ENCODE data around the gene APOB.

The APOB gene

DNA sequence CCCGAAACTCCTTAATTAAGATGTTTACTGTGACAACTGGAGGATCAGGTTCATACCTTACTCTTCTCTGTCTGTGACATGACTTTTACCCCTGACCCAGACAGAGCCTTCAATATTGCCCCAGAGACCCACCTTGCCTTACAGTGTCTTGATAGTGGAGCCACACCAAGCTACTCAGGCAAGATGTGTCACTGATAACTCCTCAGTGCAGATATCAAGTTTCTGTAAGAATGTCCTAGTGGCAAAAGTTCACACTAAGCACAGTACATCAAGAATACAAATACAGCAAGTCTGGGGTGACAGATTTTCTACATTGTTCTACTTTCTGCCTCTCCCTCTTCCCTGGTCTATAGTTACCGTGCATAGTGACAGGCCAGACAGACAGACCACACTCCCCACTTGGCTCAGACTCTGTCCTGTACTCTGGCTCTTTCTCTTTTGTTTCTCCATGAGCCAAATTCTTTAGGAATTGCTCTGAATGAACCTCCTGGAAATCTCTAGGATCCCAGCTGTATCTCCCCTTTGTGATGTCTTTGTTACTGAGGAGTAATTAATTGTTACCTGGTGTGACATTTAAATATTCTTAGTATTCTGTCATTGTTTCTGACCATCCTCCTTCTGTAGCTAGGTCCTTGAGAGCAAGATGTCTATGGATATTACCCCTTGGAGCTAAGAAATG lies 24.1 kb upstream of the APOB start:
- no peak overlapping the region for H3K27ac ChIP-seq (ENCODE audit: low read length)
- no peak overlapping the region for H3K4me3 ChIP-seq (ENCODE audit: low read length)
- H3K9me3 ChIP-seq (ENCODE audit: control insufficient read depth, insufficient read depth, low read length), result no peaks in the 10 kb centered on the region
- WGBS (ENCODE audit: insufficient coverage, insufficient read length), result no CpG with 5 or more reads among the region's 2 CpGs
- no peaks in the 10 kb centered on the region for H3K27me3 ChIP-seq (ENCODE audit: control insufficient read depth, insufficient read depth, low read length)
- peak; percentile 18 for DNase-seq (ENCODE audit: low read depth, low spot score)
- H3K4me1 ChIP-seq (ENCODE audit: control insufficient read depth, insufficient read depth, low read length), result peaks cover 2% of the 10 kb centered on the region; the same call in 1 of the 2 replicates
- H3K36me3 ChIP-seq (ENCODE audit: control insufficient read depth, insufficient read depth, low read length), result no peaks in the 10 kb centered on the region

DNA sequence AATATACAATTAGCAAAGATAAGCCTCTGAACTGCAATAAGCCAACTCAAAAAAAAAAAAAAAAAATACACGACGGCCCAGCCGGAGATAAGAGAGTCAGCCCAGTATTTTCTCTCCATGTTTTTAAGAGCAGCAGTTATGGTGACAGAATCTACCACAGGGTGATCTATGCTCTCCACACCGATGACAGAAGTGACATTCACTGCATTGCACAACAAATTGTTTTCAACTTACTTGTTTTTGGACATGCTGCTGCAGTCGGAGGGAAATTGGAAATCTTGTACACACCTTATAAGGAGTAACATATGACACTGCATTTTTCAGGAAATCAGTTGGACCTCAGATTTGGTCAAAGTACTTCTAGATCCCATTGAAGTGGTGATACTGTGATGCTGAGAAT lies 23.3 kb upstream of the APOB start:
- peaks cover 2% of the 10 kb centered on the region; the same call in 1 of the 2 replicates for H3K4me1 ChIP-seq (ENCODE audit: control insufficient read depth, insufficient read depth, low read length)

DNA sequence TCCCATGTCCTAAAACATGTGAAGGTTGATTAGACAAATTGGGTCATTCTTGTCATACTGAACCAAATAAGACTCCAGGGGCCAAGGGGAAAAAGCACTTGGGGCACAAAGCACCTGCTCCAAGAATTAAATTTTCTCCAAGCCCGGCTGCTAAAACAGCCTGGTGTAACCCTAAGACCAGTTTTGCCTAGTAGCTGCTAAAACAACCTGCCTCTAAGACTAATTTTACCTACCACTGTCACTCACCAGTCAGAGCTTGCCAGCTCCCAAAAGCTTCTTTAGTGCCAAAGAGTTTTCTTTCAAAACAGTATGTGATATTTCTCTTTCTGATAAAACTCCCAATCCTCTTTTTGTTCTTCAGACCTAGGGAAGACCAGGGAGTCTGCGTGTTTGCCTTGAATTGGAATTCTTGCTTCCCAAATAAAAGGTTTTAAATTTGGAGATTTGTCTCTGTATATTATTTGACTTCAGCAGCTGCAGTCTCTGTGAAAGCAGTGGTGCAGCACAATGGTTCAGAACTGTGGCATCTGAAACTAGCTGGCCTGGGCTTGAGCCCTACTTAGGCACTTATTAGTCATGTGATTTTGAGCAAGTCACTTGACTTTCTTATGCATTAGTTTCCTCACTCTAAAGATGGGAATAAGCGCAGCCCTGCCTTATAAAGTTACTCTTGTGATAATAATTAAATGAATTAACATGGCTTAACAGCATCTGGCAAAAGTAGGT lies 16.2 kb upstream of the APOB start:
- no peak for DNase-seq (ENCODE audit: low read depth, low spot score)
- Histone ChIP-seq H3K9me3 (ENCODE audit: control insufficient read depth, insufficient read depth, low read length) (no peaks in the 10 kb centered on the region), H3K27ac (ENCODE audit: low read length) (no peak overlapping the region), H3K4me1 (ENCODE audit: control insufficient read depth, insufficient read depth, low read length) (no peaks in the 10 kb centered on the region), H3K36me3 (ENCODE audit: control insufficient read depth, insufficient read depth, low read length) (no peaks in the 10 kb centered on the region), H3K4me3 (ENCODE audit: low read length) (no peak overlapping the region), H3K27me3 (ENCODE audit: control insufficient read depth, insufficient read depth, low read length) (no peaks in the 10 kb centered on the region)
- WGBS (ENCODE audit: insufficient coverage, insufficient read length), result no CpG with 5 or more reads among the region's 3 CpGs

More for the DNA sequence above, 23.3 kb upstream of the APOB start:
- no peak for DNase-seq (ENCODE audit: low read depth, low spot score)
- no peaks in the 10 kb centered on the region for H3K27me3 ChIP-seq (ENCODE audit: control insufficient read depth, insufficient read depth, low read length)
- no peaks in the 10 kb centered on the region for H3K9me3 ChIP-seq (ENCODE audit: control insufficient read depth, insufficient read depth, low read length)
- WGBS (ENCODE audit: insufficient coverage, insufficient read length), result no CpG with 5 or more reads among the region's 5 CpGs
- H3K27ac ChIP-seq (ENCODE audit: low read length), result no peak overlapping the region
- H3K4me3 ChIP-seq (ENCODE audit: low read length), result no peak overlapping the region
- H3K36me3 ChIP-seq (ENCODE audit: control insufficient read depth, insufficient read depth, low read length), result no peaks in the 10 kb centered on the region

DNA sequence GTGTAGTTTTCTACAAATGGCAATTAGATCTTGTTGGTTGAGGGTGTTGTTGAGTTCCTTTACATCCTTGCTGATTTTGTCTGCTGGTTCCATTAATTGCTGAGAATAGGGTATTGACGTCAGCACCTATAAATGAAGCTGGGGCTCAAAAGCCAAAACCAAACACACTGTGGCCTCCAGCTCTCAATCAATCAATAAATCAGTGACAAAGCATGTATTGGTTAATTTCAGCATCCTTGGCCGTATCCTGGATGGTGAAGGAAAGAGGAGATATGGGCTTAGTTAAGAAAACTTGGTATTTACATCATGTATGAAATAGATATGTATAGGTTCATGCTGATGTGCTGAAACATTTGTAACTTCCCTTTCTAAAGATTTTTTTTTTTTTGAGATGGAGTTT lies 13.2 kb upstream of the APOB start:
- Histone ChIP-seq H3K27me3 (ENCODE audit: control insufficient read depth, insufficient read depth, low read length) (no peaks in the 10 kb centered on the region), H3K27ac (ENCODE audit: low read length) (no peak overlapping the region), H3K4me3 (ENCODE audit: low read length) (no peak overlapping the region), H3K36me3 (ENCODE audit: control insufficient read depth, insufficient read depth, low read length) (no peaks in the 10 kb centered on the region), H3K4me1 (ENCODE audit: control insufficient read depth, insufficient read depth, low read length) (no peaks in the 10 kb centered on the region), H3K9me3 (ENCODE audit: control insufficient read depth, insufficient read depth, low read length) (no peaks in the 10 kb centered on the region)
- no peak for DNase-seq (ENCODE audit: low read depth, low spot score)
- WGBS (ENCODE audit: insufficient coverage, insufficient read length), result no CpG with 5 or more reads among the region's 2 CpGs

DNA sequence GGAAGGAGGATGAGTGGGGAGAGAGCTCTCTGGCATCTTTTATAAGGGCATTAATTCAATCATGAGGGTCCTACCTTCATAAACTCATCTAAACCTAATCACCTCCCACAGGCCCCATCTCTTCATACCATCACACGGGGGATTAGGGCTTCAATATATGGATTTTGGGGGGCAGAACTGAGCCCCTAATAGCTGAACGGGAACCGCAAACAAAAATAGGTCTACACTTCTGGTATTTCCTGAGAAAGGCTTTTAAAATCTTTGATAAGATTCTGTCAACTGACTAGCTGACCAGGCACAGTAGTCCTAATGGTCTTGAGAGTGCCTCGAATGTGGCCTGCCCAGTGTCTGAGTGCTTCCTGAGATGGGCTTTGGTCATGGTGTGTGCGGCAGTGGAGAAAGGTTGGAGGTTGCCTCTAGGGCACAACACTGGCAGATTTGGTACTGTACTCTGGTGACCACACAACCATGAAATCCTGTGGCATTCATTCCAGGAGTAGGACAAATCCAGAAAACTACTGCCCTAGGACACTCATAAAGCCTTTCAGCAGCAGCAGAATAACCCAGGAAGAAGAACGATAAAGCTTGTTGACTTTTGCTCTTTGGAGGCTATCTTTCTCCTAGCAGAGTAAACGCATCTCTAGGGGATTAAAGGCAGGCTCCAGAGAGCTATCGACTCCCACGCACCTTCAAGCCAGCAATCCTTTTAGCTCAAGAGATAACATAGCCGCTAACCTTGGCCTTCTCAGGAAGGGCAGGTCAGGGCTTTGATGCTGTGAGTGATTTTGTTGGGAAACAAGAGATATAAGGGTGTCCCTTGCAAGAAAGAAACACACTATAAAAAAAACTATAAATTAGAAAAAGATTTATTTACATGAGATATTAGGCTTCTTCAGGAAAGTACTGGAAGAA lies 12.3 kb upstream of the APOB start:
- Histone ChIP-seq H3K9me3 (ENCODE audit: control insufficient read depth, insufficient read depth, low read length) (no peaks in the 10 kb centered on the region), H3K4me1 (ENCODE audit: control insufficient read depth, insufficient read depth, low read length) (no peaks in the 10 kb centered on the region), H3K27me3 (ENCODE audit: control insufficient read depth, insufficient read depth, low read length) (no peaks in the 10 kb centered on the region), H3K36me3 (ENCODE audit: control insufficient read depth, insufficient read depth, low read length) (no peaks in the 10 kb centered on the region), H3K4me3 (ENCODE audit: low read length) (no peak overlapping the region), H3K27ac (ENCODE audit: low read length) (no peak overlapping the region)
- no peak for DNase-seq (ENCODE audit: low read depth, low spot score)
- no CpG with 5 or more reads among the region's 10 CpGs for WGBS (ENCODE audit: insufficient coverage, insufficient read length)

DNA sequence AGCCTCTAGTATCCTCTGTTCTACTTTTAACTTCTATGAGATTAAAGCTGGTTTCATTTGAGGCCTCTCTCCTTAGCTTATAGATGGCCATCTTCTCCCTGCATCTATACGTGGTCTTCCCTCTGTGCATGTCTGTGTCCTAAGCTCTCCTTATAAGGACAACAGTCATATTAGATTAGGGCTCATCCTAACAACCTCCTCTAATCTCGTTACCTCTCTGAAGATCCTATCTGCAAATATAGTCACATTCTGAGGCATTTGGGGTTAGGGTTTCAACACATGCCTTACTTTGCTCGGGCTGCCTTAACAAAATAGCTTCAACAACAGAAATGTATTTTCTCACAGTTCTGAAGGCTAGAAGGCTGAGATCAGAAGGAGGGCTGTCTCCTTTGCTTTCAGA lies 11.6 kb upstream of the APOB start:
- no peak overlapping the region for H3K27ac ChIP-seq (ENCODE audit: low read length)
- no peaks in the 10 kb centered on the region for H3K9me3 ChIP-seq (ENCODE audit: control insufficient read depth, insufficient read depth, low read length)
- no peak for DNase-seq (ENCODE audit: low read depth, low spot score)
- H3K4me1 ChIP-seq (ENCODE audit: control insufficient read depth, insufficient read depth, low read length), result no peaks in the 10 kb centered on the region
- no peaks in the 10 kb centered on the region for H3K36me3 ChIP-seq (ENCODE audit: control insufficient read depth, insufficient read depth, low read length)
- no peaks in the 10 kb centered on the region for H3K27me3 ChIP-seq (ENCODE audit: control insufficient read depth, insufficient read depth, low read length)
- no CpG with 5 or more reads among the region's 3 CpGs for WGBS (ENCODE audit: insufficient coverage, insufficient read length)
- H3K4me3 ChIP-seq (ENCODE audit: low read length), result no peak overlapping the region

DNA sequence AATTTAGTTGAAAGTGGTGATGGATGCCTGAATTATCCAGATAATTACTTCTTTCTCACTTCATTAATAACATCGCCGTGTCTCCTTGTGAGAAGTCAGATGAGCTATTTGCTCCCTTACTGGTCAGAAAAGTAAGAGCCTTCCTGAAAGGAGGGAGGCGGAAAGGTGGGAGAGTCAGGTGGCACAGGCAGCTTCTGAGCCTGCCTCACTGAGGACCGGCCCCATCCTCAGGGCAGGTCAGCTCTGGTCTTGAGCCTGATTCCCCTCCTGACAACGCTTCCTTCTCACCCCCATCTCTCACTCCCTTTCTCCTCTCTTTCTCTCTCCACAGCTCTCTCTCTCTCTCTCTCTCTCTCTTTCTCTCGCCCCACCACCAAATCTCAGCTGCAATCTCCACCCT lies 10.1 kb upstream of the APOB start:
- WGBS (ENCODE audit: insufficient coverage, insufficient read length), result 100% methylated on average over 1 of the region's 6 CpGs
- H3K4me1 ChIP-seq (ENCODE audit: control insufficient read depth, insufficient read depth, low read length), result no peaks in the 10 kb centered on the region
- H3K36me3 ChIP-seq (ENCODE audit: control insufficient read depth, insufficient read depth, low read length), result no peaks in the 10 kb centered on the region
- H3K9me3 ChIP-seq (ENCODE audit: control insufficient read depth, insufficient read depth, low read length), result no peaks in the 10 kb centered on the region
- no peak for DNase-seq (ENCODE audit: low read depth, low spot score)
- no peak overlapping the region for H3K27ac ChIP-seq (ENCODE audit: low read length)
- H3K27me3 ChIP-seq (ENCODE audit: control insufficient read depth, insufficient read depth, low read length), result no peaks in the 10 kb centered on the region
- H3K4me3 ChIP-seq (ENCODE audit: low read length), result no peak overlapping the region

DNA sequence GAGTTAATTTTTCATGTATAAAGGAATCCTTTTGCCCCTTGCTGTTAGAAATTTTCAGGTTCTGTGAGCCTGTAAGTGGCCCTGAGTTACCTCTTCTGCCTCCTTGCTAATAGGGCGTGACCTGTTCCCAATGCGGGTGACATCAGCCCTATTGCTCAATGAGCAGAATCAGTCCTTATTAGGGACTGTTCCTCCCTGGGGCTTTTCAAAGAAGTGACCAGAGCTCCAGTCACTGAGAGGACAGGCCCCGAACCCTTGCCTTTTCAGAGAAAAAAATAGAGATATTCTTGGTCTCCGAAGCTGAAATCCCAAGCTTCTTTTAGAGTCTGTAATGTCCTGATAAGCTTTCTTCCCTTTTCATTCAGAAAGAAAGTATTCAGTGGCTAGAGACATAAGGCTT lies 8.2 kb upstream of the APOB start:
- H3K4me1 ChIP-seq (ENCODE audit: control insufficient read depth, insufficient read depth, low read length), result peaks cover 2% of the 10 kb centered on the region; the same call in 1 of the 2 replicates
- H3K4me3 ChIP-seq (ENCODE audit: low read length), result no peak overlapping the region
- DNase-seq (ENCODE audit: low read depth, low spot score), result no peak
- H3K27me3 ChIP-seq (ENCODE audit: control insufficient read depth, insufficient read depth, low read length), result no peaks in the 10 kb centered on the region
- WGBS (ENCODE audit: insufficient coverage, insufficient read length), result no CpG with 5 or more reads among the region's 4 CpGs
- H3K9me3 ChIP-seq (ENCODE audit: control insufficient read depth, insufficient read depth, low read length), result no peaks in the 10 kb centered on the region
- H3K36me3 ChIP-seq (ENCODE audit: control insufficient read depth, insufficient read depth, low read length), result no peaks in the 10 kb centered on the region
- H3K27ac ChIP-seq (ENCODE audit: low read length), result no peak overlapping the region

DNA sequence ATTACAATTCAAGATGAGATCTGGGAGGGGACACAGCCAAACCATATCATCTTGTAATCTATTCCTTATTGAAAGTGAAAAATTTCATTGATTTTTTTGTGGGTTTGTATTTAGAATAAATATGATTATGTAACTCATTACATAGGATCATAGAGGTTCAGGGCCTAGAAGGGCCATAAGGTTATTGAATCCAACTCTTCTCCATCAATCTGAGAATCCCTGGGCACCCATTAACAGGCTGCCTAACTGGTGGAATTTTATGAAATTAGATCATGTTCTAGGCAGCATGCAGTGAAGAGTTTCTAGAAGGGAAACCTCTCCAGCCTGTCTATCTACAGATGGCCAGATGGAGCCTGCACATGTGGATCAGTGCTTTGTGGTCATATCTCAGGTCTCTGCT lies 6.3 kb upstream of the APOB start:
- Histone ChIP-seq H3K9me3 (ENCODE audit: control insufficient read depth, insufficient read depth, low read length) (no peaks in the 10 kb centered on the region), H3K27me3 (ENCODE audit: control insufficient read depth, insufficient read depth, low read length) (no peaks in the 10 kb centered on the region), H3K36me3 (ENCODE audit: control insufficient read depth, insufficient read depth, low read length) (no peaks in the 10 kb centered on the region), H3K4me1 (ENCODE audit: control insufficient read depth, insufficient read depth, low read length) (peaks cover 2% of the 10 kb centered on the region; the same call in 1 of the 2 replicates), H3K27ac (ENCODE audit: low read length) (no peak overlapping the region), H3K4me3 (ENCODE audit: low read length) (no peak overlapping the region)
- no peak for DNase-seq (ENCODE audit: low read depth, low spot score)

Data from iPS DF 6.9 (cell line).